Neuronal stem cell (in vitro differentiated cells): ENCODE measurements around the gene ACKR4.
"Not testable (repeated sequence)": the region's sequence is repeated elsewhere in the genome, so short reads cannot be mapped to it uniquely, and the experiment has no call there.

Experiments used
- DNase-seq: peaks from one replicate; pipeline ENCODE4 v3.0.0-alpha.2; 2013; ENCODE audit warnings: low spot score
- H2AFZ ChIP-seq: one replicate; pipeline ENCODE4 v1.6.1; 2013; ENCODE audit warnings: mild to moderate bottlenecking, low read length, inconsistent platforms
- H2AK5ac ChIP-seq: 2 replicates; pipeline ENCODE4 v1.6.1; 2013; ENCODE audit warnings: low read depth, mild to moderate bottlenecking, inconsistent platforms, low read length, moderate library complexity, mixed read lengths
- H2BK120ac ChIP-seq: 2 replicates; pipeline ENCODE4 v1.6.1; 2013; ENCODE audit warnings: low read depth, mild to moderate bottlenecking, inconsistent platforms, low read length, moderate library complexity, mixed read lengths
- H2BK12ac ChIP-seq: one replicate; pipeline ENCODE4 v1.6.1; 2013; ENCODE audit warnings: low read length, inconsistent platforms
- H2BK15ac ChIP-seq: 2 replicates; pipeline ENCODE4 v1.6.1; 2013; ENCODE audit warnings: mild to moderate bottlenecking, low read length, inconsistent platforms, mixed read lengths
- H2BK5ac ChIP-seq: one replicate; pipeline ENCODE4 v1.6.1; 2013; ENCODE audit warnings: inconsistent platforms, mild to moderate bottlenecking, low read length, moderate library complexity
- H3K14ac ChIP-seq: one replicate; pipeline ENCODE4 v1.6.1; 2013; ENCODE audit warnings: low read length, inconsistent platforms
- H3K18ac ChIP-seq: 2 replicates; pipeline ENCODE4 v1.6.1; 2013; ENCODE audit warnings: low read length, inconsistent platforms
- H3K23ac ChIP-seq: 2 replicates; pipeline ENCODE4 v1.6.1; 2013; ENCODE audit warnings: low read depth, mild to moderate bottlenecking, mixed read lengths, low read length, inconsistent platforms; ENCODE audit not compliant: poor library complexity
- H3K27ac ChIP-seq: replicated peaks from 3 replicates; pipeline ENCODE4 v1.5.1; 2013; ENCODE audit warnings: low read length, inconsistent platforms
- H3K27me3 ChIP-seq, 3 experiments: 2 replicates each; pipeline ENCODE4 v1.6.1; 2013; ENCODE audit warnings: low read length in 3 of 3, mild to moderate bottlenecking in 2 of 3, inconsistent platforms in 1 of 3, low read depth in 1 of 3, mixed read lengths in 1 of 3, moderate library complexity in 1 of 3; ENCODE audit not compliant: control insufficient read depth in 3 of 3, insufficient read depth in 3 of 3
- H3K36me3 ChIP-seq, 2 donors: replicated peaks in 1 of 2; 2 replicates each; pipeline ENCODE4 v1.6.1; 2013; ENCODE audit warnings: low read length in 2 of 2; ENCODE audit not compliant: control insufficient read depth in 2 of 2, insufficient read depth in 2 of 2
- H3K4ac ChIP-seq: 2 replicates; pipeline ENCODE4 v1.6.1; 2013; ENCODE audit warnings: inconsistent platforms, mild to moderate bottlenecking, low read length, moderate library complexity
- H3K4me1 ChIP-seq, 2 donors: 1 replicate in 1 of 2; 2 replicates in 1 of 2; pipeline ENCODE4 v1.6.1; 2013; ENCODE audit warnings: low read length in 2 of 2, low read depth in 1 of 2; ENCODE audit not compliant: control insufficient read depth in 2 of 2, insufficient read depth in 1 of 2
- H3K4me2 ChIP-seq: one replicate; pipeline ENCODE4 v1.6.1; 2013; ENCODE audit warnings: mild to moderate bottlenecking, low read length, inconsistent platforms; ENCODE audit not compliant: insufficient read depth, poor library complexity, severe bottlenecking
- H3K4me3 ChIP-seq, 2 donors: 2 replicates each; pipeline ENCODE4 v1.5.1; 2013; ENCODE audit warnings: low read length in 2 of 2, mild to moderate bottlenecking in 2 of 2, inconsistent platforms in 1 of 2, moderate library complexity in 1 of 2
- H3K79me1 ChIP-seq: one replicate; pipeline ENCODE4 v1.6.1; 2013; ENCODE audit warnings: low read depth, mild to moderate bottlenecking, inconsistent platforms, low read length, moderate library complexity
- H3K9ac ChIP-seq: one replicate; pipeline ENCODE4 v1.6.1; 2013; ENCODE audit warnings: mild to moderate bottlenecking, low read depth, low read length, inconsistent platforms; ENCODE audit not compliant: poor library complexity
- H3K9me3 ChIP-seq, 2 donors: replicated peaks in 1 of 2; 2 replicates each; pipeline versions ENCODE3 to v1.6.1; 2013; ENCODE audit warnings: low read length in 2 of 2, mild to moderate bottlenecking in 2 of 2, inconsistent platforms in 1 of 2, low read depth in 1 of 2, mixed read lengths in 1 of 2, moderate library complexity in 1 of 2; ENCODE audit not compliant: control insufficient read depth in 2 of 2, insufficient read depth in 1 of 2
- H4K8ac ChIP-seq: one replicate; pipeline ENCODE4 v1.6.1; 2013; ENCODE audit warnings: low read depth, mild to moderate bottlenecking, inconsistent platforms, low read length, moderate library complexity
- H4K91ac ChIP-seq: one replicate; pipeline ENCODE4 v1.6.1; 2013; ENCODE audit warnings: low read length, low read depth, mild to moderate bottlenecking, inconsistent platforms; ENCODE audit not compliant: poor library complexity
- WGBS, 2 donors: extraction: QIAGEN DNeasy Blood & Tissue Kit; methylation state at CpG; one replicate each; pipeline ENCODE4 v1.1.7; 2013; ENCODE audit warnings: missing lambda C conversion rate in 2 of 2, mixed read lengths in 1 of 2; ENCODE audit not compliant: insufficient read length in 2 of 2, insufficient replicate concordance in 1 of 2; ENCODE audit errors: extremely low coverage in 2 of 2; 5-methylcytosine and 5-hydroxymethylcytosine counted together

Gene ACKR4

DNA sequence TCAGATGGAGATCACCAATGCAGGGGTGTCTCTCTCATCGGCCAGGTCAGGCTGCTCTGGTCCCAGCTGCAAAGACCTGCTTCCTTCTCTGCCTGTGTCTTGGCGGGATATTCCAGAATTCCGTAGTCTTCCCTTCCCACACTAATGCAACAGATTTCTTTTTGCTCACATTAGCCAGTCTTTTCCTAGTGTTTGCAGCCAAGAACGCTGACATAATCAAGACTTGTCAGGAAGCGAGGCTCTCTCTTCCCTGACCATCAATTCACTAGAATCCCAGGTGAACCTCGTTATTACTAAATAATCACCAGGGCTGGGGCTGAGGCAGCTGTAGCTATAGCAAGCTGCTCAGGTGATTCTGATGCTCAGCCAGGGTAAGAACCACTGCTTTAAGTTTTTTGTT lies 43.2 kb upstream of the ACKR4 start:
- Histone ChIP-seq H4K8ac (no peak overlapping the region), H3K36me3 (peaks cover 0 to 15% of the 10 kb centered on the region in 2 donors), H2BK120ac (no peak overlapping the region), H3K79me1 (no peaks in the 10 kb centered on the region), H3K14ac (no peak overlapping the region), H3K9me3 (no peaks in the 10 kb centered on the region), H4K91ac (no peak overlapping the region), H2AK5ac (no peak overlapping the region), H3K4me1 (no peaks in the 10 kb centered on the region), H3K27me3 (no peaks in the 10 kb centered on the region), H3K23ac (no peak overlapping the region), H3K4me3 (no peak overlapping the region), H3K4me2 (no peak overlapping the region), H2AFZ (no peak overlapping the region), H2BK12ac (no peak overlapping the region), H3K18ac (no peak overlapping the region), H3K9ac (no peak overlapping the region), H2BK5ac (no peak overlapping the region), H3K27ac (no peak overlapping the region), H3K4ac (no peak overlapping the region), H2BK15ac (no peak overlapping the region)
- DNase-seq, result no peak
- no CpG with 5 or more reads among the region's 6 CpGs for WGBS, 2 donors

- Histone ChIP-seq H3K23ac (no peak overlapping the region), H2AK5ac (no peak overlapping the region), H3K4me2 (no peak overlapping the region), H3K4me1 (no peaks in the 10 kb centered on the region), H2AFZ (no peak overlapping the region), H3K18ac (no peak overlapping the region), H3K4ac (no peak overlapping the region), H3K9ac (no peak overlapping the region), H3K27ac (no peak overlapping the region), H3K27me3 (no peaks in the 10 kb centered on the region), H3K14ac (no peak overlapping the region), H3K79me1 (no peaks in the 10 kb centered on the region), H2BK120ac (no peak overlapping the region), H4K91ac (no peak overlapping the region), H3K36me3 (peaks cover 0 to 16% of the 10 kb centered on the region in 2 donors), H3K4me3 (no peak overlapping the region), H2BK5ac (no peak overlapping the region), H2BK12ac (no peak overlapping the region), H2BK15ac (no peak overlapping the region), H3K9me3 (no peaks in the 10 kb centered on the region), H4K8ac (no peak overlapping the region)
- DNase-seq, result no peak
- WGBS, 2 donors, result no CpG with 5 or more reads among the region's 8 CpGs
These were observed 42.6 kb upstream of the ACKR4 start for GRCh38 chr3:132554437-132554836.

DNA sequence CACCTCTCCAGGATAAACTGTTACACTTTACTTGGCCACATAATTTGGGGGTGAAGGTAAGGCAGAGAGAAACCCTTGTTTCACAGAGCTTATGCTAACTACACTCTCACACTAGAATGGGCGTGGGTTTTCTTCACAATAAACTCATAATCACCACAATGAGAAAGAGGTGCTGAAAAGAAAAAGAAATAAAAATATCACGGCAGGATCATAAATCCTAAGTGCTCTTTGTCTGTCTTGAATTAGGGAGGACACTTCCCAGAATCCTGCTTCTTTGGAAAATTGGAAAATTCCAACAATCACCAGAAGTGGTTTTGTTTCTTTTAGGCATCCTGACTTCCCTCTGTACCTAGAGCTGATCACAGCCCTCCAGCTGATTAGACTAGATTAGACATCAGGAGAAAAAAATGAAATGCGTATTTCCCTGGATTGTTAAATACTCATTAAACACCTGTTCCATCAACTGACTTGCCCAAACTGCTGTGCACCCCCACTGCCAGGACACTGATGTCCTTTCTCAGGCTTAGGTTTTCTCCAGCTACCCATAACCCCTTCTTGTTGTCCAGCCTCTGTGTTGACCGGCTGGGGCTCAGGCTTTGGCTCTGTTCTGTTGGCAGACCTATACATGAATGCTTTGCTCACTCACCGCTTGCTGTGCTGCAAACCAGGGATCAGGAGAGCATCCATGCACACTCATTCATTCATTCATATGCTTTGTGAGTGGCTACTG lies 41.6 kb upstream of the ACKR4 start:
- H3K4me3 ChIP-seq, result no peak overlapping the region
- no CpG with 5 or more reads among the region's 5 CpGs for WGBS, 2 donors
- no peak overlapping the region for H2BK15ac ChIP-seq
- no peaks in the 10 kb centered on the region for H3K79me1 ChIP-seq
- no peak overlapping the region for H3K23ac ChIP-seq
- H3K14ac ChIP-seq, result no peak overlapping the region
- H3K4me2 ChIP-seq, result no peak overlapping the region
- no peak overlapping the region for H2AFZ ChIP-seq
- H2BK120ac ChIP-seq, result no peak overlapping the region
- H2AK5ac ChIP-seq, result no peak overlapping the region
- H3K27me3 ChIP-seq, result no peaks in the 10 kb centered on the region
- H2BK5ac ChIP-seq, result no peak overlapping the region
- H3K9me3 ChIP-seq, result no peaks in the 10 kb centered on the region
- no peaks in the 10 kb centered on the region for H3K4me1 ChIP-seq
- no peak overlapping the region for H3K4ac ChIP-seq
- no peak overlapping the region for H3K18ac ChIP-seq
- no peak overlapping the region for H3K9ac ChIP-seq
- no peak overlapping the region for H4K91ac ChIP-seq
- DNase-seq, result no peak
- peaks cover 0 to 18% of the 10 kb centered on the region in 2 donors for H3K36me3 ChIP-seq
- H4K8ac ChIP-seq, result no peak overlapping the region
- no peak overlapping the region for H3K27ac ChIP-seq
- H2BK12ac ChIP-seq, result no peak overlapping the region

GRCh38 chr3:132556036-132556386 lies 41.1 kb upstream of the ACKR4 start:
- H4K8ac ChIP-seq, H3K4me2 ChIP-seq, H3K18ac ChIP-seq, H3K27ac ChIP-seq, H4K91ac ChIP-seq, H2BK5ac ChIP-seq, H2BK12ac ChIP-seq, DNase-seq, H3K4ac ChIP-seq, H2AK5ac ChIP-seq, H3K27me3 ChIP-seq, H3K14ac ChIP-seq, H3K9me3 ChIP-seq, H2BK120ac ChIP-seq, H3K79me1 ChIP-seq, H3K4me3 ChIP-seq, H3K23ac ChIP-seq, H3K9ac ChIP-seq, H2BK15ac ChIP-seq, H3K4me1 ChIP-seq, H2AFZ ChIP-seq: not testable (repeated sequence)
- peaks cover 0 to 20% of the 10 kb centered on the region in 2 donors for H3K36me3 ChIP-seq
- WGBS, 2 donors, result no CpG with 5 or more reads among the region's 3 CpGs
